Parathyroid adenoma (tissue), 2 donors: ENCODE data around the gene KIDINS220.

ENCODE experiments used
- H2AFZ ChIP-seq: fragments of 300-600 bp; sonication (generic); one replicate; pipeline ENCODE4 v1.7.0; 2017; ENCODE audit warnings: antibody characterized with exemption, mild to moderate bottlenecking
- H3K27ac ChIP-seq: fragments of 300-600 bp; sonication (generic); one replicate; pipeline ENCODE4 v1.7.0; 2017
- H3K27me3 ChIP-seq: fragments of 300-600 bp; sonication (generic); one replicate; pipeline ENCODE4 v1.7.0; 2017; ENCODE audit warnings: low read length; ENCODE audit not compliant: control insufficient read depth, insufficient read depth
- H3K36me3 ChIP-seq: fragments of 300-600 bp; sonication (generic); one replicate; pipeline ENCODE4 v1.7.0; 2017; ENCODE audit warnings: low read length; ENCODE audit not compliant: control insufficient read depth, insufficient read depth
- H3K4me1 ChIP-seq: fragments of 300-600 bp; sonication (generic); one replicate; pipeline ENCODE4 v1.7.0; 2017; ENCODE audit warnings: control low read depth
- H3K4me2 ChIP-seq: fragments of 300-600 bp; sonication (generic); one replicate; pipeline ENCODE4 v1.7.0; 2017; ENCODE audit warnings: low read length
- H3K4me3 ChIP-seq: fragments of 300-600 bp; sonication (generic); one replicate; pipeline ENCODE4 v1.7.0; 2017; ENCODE audit warnings: low read depth, low read length
- H3K79me2 ChIP-seq: fragments of 300-600 bp; sonication (generic); one replicate; pipeline ENCODE4 v1.7.0; 2017; ENCODE audit warnings: control low read depth
- H3K9ac ChIP-seq: fragments of 300-600 bp; sonication (generic); one replicate; pipeline ENCODE4 v1.7.0; 2017; ENCODE audit warnings: mild to moderate bottlenecking
- H3K9me3 ChIP-seq: fragments of 300-600 bp; sonication (generic); one replicate; pipeline ENCODE4 v1.7.0; 2017; ENCODE audit warnings: low read length; ENCODE audit not compliant: control insufficient read depth
- TF ChIP-seq, protein P1 (sequence below): fragments of 300-600 bp; sonication (generic); IDR thresholded peaks from one replicate; pipeline ENCODE4 v1.7.0; 2017; ENCODE audit warnings: antibody characterized with exemption, mild to moderate bottlenecking
- donor health status: primary hyperparathyroidism.

The KIDINS220 gene

DNA sequence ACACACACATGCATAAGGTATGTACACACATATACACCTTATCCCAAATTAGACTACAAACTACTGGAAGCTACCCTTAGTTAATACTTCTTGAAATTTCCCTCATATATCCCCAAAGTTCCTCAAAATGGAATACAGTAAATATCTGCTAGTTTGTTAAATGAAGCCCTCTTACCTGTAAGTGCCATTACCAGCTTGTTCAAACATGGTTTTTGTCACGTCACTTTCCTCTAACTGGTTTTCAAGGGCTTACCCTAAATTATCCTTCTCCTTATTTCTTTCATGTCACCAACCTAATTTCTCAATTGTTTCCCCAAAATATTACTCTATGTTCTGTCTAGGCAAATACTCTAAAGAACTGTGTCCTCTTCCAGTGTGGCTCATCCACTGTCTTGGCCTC is 24.4 kb upstream of the KIDINS220 start:
- Histone ChIP-seq H3K27ac (no peak overlapping the region), H3K27me3 (no peaks in the 10 kb centered on the region), H2AFZ (no peak overlapping the region), H3K79me2 (no peaks in the 10 kb centered on the region), H3K4me2 (no peak overlapping the region), H3K9me3 (no peaks in the 10 kb centered on the region), H3K36me3 (no peaks in the 10 kb centered on the region), H3K4me1 (no peaks in the 10 kb centered on the region), H3K9ac (no peak overlapping the region), H3K4me3 (no peak overlapping the region)
- TF ChIP-seq, protein P1, sequence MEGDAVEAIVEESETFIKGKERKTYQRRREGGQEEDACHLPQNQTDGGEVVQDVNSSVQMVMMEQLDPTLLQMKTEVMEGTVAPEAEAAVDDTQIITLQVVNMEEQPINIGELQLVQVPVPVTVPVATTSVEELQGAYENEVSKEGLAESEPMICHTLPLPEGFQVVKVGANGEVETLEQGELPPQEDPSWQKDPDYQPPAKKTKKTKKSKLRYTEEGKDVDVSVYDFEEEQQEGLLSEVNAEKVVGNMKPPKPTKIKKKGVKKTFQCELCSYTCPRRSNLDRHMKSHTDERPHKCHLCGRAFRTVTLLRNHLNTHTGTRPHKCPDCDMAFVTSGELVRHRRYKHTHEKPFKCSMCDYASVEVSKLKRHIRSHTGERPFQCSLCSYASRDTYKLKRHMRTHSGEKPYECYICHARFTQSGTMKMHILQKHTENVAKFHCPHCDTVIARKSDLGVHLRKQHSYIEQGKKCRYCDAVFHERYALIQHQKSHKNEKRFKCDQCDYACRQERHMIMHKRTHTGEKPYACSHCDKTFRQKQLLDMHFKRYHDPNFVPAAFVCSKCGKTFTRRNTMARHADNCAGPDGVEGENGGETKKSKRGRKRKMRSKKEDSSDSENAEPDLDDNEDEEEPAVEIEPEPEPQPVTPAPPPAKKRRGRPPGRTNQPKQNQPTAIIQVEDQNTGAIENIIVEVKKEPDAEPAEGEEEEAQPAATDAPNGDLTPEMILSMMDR: no peak

DNA sequence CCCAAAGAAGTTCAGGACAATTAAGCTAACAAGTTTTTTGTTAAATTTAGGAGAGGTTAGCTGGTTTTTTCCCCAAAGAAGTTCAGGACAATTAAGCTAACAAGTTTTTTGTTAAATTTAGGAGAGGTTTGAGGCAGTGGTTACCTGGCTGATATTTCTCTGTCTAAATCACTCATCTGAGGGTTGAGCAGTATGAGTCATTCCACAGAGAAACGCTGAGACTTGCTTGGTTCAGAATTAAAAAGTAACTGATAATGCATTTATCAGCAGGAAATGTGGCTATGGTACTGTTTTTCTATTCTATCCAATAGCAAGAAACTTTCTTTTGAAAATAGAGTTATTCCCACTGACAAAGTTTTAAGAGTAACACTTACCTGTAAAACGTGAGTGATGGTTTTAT is 22.8 kb upstream of the KIDINS220 start:
- TF ChIP-seq, protein P1: no peak
- no peak overlapping the region for H2AFZ ChIP-seq
- no peaks in the 10 kb centered on the region for H3K4me1 ChIP-seq
- no peaks in the 10 kb centered on the region for H3K27me3 ChIP-seq
- no peaks in the 10 kb centered on the region for H3K9me3 ChIP-seq
- H3K27ac ChIP-seq: no peak overlapping the region
- no peaks in the 10 kb centered on the region for H3K36me3 ChIP-seq
- no peak overlapping the region for H3K9ac ChIP-seq
- H3K4me2 ChIP-seq: no peak overlapping the region
- H3K79me2 ChIP-seq: no peaks in the 10 kb centered on the region
- no peak overlapping the region for H3K4me3 ChIP-seq

DNA sequence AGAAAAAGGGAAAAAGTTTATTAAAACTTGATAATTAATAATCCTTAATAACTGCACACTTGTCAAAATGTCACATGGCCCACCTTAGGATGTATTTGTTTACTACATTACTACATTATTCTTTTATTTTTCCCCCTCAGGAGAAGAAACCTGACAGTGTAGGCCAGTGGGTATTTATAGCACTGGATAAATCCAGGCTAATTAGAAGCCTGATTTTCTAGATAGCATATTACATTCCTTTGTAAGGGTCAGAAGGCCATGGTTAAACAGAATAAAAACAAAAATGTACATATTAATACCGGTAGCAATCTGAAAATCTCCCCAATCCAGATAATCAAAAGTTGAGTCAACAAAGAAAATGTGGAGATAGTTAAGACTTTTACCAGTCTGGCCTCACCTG is 21.5 kb upstream of the KIDINS220 start:
- no peaks in the 10 kb centered on the region for H3K36me3 ChIP-seq
- H3K4me1 ChIP-seq: no peaks in the 10 kb centered on the region
- no peak overlapping the region for H3K9ac ChIP-seq
- no peak overlapping the region for H2AFZ ChIP-seq
- TF ChIP-seq, protein P1: no peak
- no peak overlapping the region for H3K27ac ChIP-seq
- no peak overlapping the region for H3K4me3 ChIP-seq
- no peaks in the 10 kb centered on the region for H3K9me3 ChIP-seq
- no peak overlapping the region for H3K4me2 ChIP-seq
- no peaks in the 10 kb centered on the region for H3K79me2 ChIP-seq
- H3K27me3 ChIP-seq: no peaks in the 10 kb centered on the region

GRCh38 chr2:8858264-8858663 is 20.9 kb upstream of the KIDINS220 start:
- Histone ChIP-seq H3K27me3 (no peaks in the 10 kb centered on the region), H3K9me3 (no peaks in the 10 kb centered on the region), H3K9ac (no peak overlapping the region), H3K36me3 (no peaks in the 10 kb centered on the region), H3K4me1 (no peaks in the 10 kb centered on the region), H3K4me3 (no peak overlapping the region), H2AFZ (no peak overlapping the region), H3K79me2 (no peaks in the 10 kb centered on the region), H3K4me2 (no peak overlapping the region), H3K27ac (no peak overlapping the region)
- TF ChIP-seq, protein P1: no peak

- Histone ChIP-seq H2AFZ (no peak overlapping the region), H3K27me3 (no peaks in the 10 kb centered on the region), H3K4me1 (no peaks in the 10 kb centered on the region), H3K27ac (no peak overlapping the region), H3K79me2 (no peaks in the 10 kb centered on the region), H3K9ac (no peak overlapping the region), H3K4me3 (no peak overlapping the region), H3K9me3 (no peaks in the 10 kb centered on the region), H3K36me3 (no peaks in the 10 kb centered on the region), H3K4me2 (no peak overlapping the region)
- TF ChIP-seq, protein P1: no peak
Measured at GRCh38 chr2:8857709-8858108, 20.3 kb upstream of the KIDINS220 start.
